H1 (cell line): Measurements from ENCODE around the gene PLEKHA1. TPM values are rescaled to one million over a fixed set of nuclear protein-coding genes. Genes with fewer than 3 reads are reported as not detected.

ENCODE experiments used
- CTCF ChIA-PET: fragments of 300-600 bp; sonication (Branson Sonifier 250); formaldehyde crosslinking; loops from one replicate; lab custom pipeline; 2021; ENCODE audit not compliant: partially characterized antibody; lab: Charles Lee
- POLR2A ChIA-PET: fragments of 300-600 bp; sonication (Branson Sonifier 250); formaldehyde crosslinking; loops from one replicate; lab custom pipeline; 2021; ENCODE audit warnings: inconsistent platforms; ENCODE audit not compliant: partially characterized antibody; lab: Charles Lee
- DNase-seq, 2 experiments: peaks; one replicate each; pipeline versions ENCODE4 v3.0.0 to v3.0.0-alpha.2; 2010 to 2022; ENCODE audit warnings: low spot score in 2 of 2, low read depth in 1 of 2, mixed read lengths in 1 of 2
- FAIRE-seq: peaks from 2 replicates; lab custom pipeline; 2011; peaks lifted over from hg19 to GRCh38; lab: Jason Lieb, UNC
- H2AFZ ChIP-seq: 2 replicates; pipeline ENCODE4 v1.8.1; 2012; ENCODE audit warnings: low read length, inconsistent platforms
- H2AK5ac ChIP-seq: 2 replicates; pipeline ENCODE4 v1.6.1; 2013; ENCODE audit warnings: low read depth, low read length
- H2BK120ac ChIP-seq: replicated peaks from 2 replicates; pipeline ENCODE3; 2013; ENCODE audit warnings: low read depth, low read length, inconsistent platforms
- H2BK12ac ChIP-seq: 2 replicates; pipeline ENCODE4 v1.6.1; 2013; ENCODE audit warnings: low read depth, low read length
- H2BK15ac ChIP-seq: 2 replicates; pipeline ENCODE4 v1.6.1; 2013; ENCODE audit warnings: low read length
- H2BK20ac ChIP-seq: 2 replicates; pipeline ENCODE4 v1.6.1; 2013; ENCODE audit warnings: low read length
- H2BK5ac ChIP-seq: 2 replicates; pipeline ENCODE4 v1.6.1; 2013; ENCODE audit warnings: low read depth, low read length
- H3K14ac ChIP-seq: 2 replicates; pipeline ENCODE4 v1.6.1; 2013; ENCODE audit warnings: inconsistent platforms; ENCODE audit not compliant: insufficient read length
- H3K18ac ChIP-seq: 2 replicates; pipeline ENCODE4 v1.6.1; 2013; ENCODE audit warnings: low read length; ENCODE audit errors: extremely low read depth
- H3K23ac ChIP-seq: 2 replicates; pipeline ENCODE4 v1.6.1; 2013; ENCODE audit warnings: inconsistent platforms; ENCODE audit not compliant: insufficient read length
- H3K23me2 ChIP-seq: 2 replicates; pipeline ENCODE4 v1.6.1; 2013; ENCODE audit warnings: low read depth, low read length
- H3K27ac ChIP-seq: 2 replicates; pipeline ENCODE4 v1.6.1; 2011; ENCODE audit warnings: low read depth, low read length, inconsistent platforms
- H3K27me3 ChIP-seq, 4 experiments: replicated peaks in 1 of 4; 1 replicate in 1 of 4; 2 replicates in 3 of 4; pipeline versions ENCODE4 v1.6.1 to v1.8.1; 2011 to 2013; ENCODE audit warnings: low read length in 3 of 4, mild to moderate bottlenecking in 3 of 4, inconsistent platforms in 2 of 4, mixed read lengths in 2 of 4, moderate library complexity in 1 of 4; ENCODE audit not compliant: control insufficient read depth in 3 of 4, insufficient read depth in 3 of 4; ENCODE audit errors: extremely low read depth in 1 of 4
- H3K36me3 ChIP-seq, 4 experiments: 2 replicates each; pipeline versions ENCODE4 v1.6.1 to v1.8.1; 2011 to 2013; ENCODE audit warnings: mild to moderate bottlenecking in 4 of 4, low read length in 3 of 4, moderate library complexity in 2 of 4, control low read depth in 1 of 4, inconsistent platforms in 1 of 4; ENCODE audit not compliant: insufficient read depth in 4 of 4, control insufficient read depth in 2 of 4
- H3K4ac ChIP-seq: replicated peaks from 2 replicates; pipeline ENCODE3; 2013; ENCODE audit warnings: low read length, low read depth, mixed read lengths, inconsistent platforms; ENCODE audit not compliant: insufficient read length
- H3K4me1 ChIP-seq, 4 experiments: replicated peaks in 1 of 4; 1 replicate in 1 of 4; 2 replicates in 3 of 4; pipeline versions ENCODE4 v1.6.1 to v1.8.1; 2011 to 2013; ENCODE audit warnings: low read length in 3 of 4, inconsistent platforms in 2 of 4, mixed read lengths in 1 of 4; ENCODE audit not compliant: insufficient read depth in 4 of 4, control insufficient read depth in 3 of 4
- H3K4me2 ChIP-seq, 2 experiments: 2 replicates each; pipeline versions ENCODE4 v1.6.1 to v1.8.1; 2011 to 2013; ENCODE audit warnings: low read depth in 2 of 2, low read length in 2 of 2, control low read depth in 1 of 2, inconsistent platforms in 1 of 2, mild to moderate bottlenecking in 1 of 2; ENCODE audit not compliant: insufficient read depth in 1 of 2
- H3K4me3 ChIP-seq, 4 experiments: fragments of 200-600, 300-600 bp in 1 of 4; sonication (generic), shearing (Covaris generic), sonication (Bioruptor Twin) in 1 of 4; 2 replicates each; pipeline versions ENCODE4 v1.5.1 to v1.8.1; 2011 to 2016; ENCODE audit warnings: low read length in 4 of 4, low read depth in 3 of 4, control low read depth in 2 of 4, inconsistent platforms in 2 of 4, mild to moderate bottlenecking in 2 of 4, mixed read lengths in 1 of 4, moderate library complexity in 1 of 4; ENCODE audit not compliant: insufficient read depth in 2 of 4; ENCODE audit errors: extremely low read depth in 1 of 4
- H3K56ac ChIP-seq: replicated peaks from 2 replicates; pipeline ENCODE3; 2013; ENCODE audit warnings: low read depth, mild to moderate bottlenecking, mixed read lengths, low read length, inconsistent platforms; ENCODE audit not compliant: insufficient read length
- H3K79me1 ChIP-seq: 2 replicates; pipeline ENCODE4 v1.6.1; 2013; ENCODE audit warnings: low read depth, low read length, control low read depth
- H3K79me2 ChIP-seq, 2 experiments: 2 replicates each; pipeline versions ENCODE4 v1.6.1 to v1.8.1; 2012 to 2013; ENCODE audit warnings: low read length in 2 of 2, mild to moderate bottlenecking in 2 of 2, inconsistent platforms in 1 of 2; ENCODE audit not compliant: insufficient read depth in 2 of 2, control insufficient read depth in 1 of 2
- H3K9ac ChIP-seq, 4 experiments: replicated peaks in 1 of 4; 1 replicate in 1 of 4; 2 replicates in 3 of 4; pipeline versions ENCODE4 v1.6.1 to v1.8.1; 2011 to 2013; ENCODE audit warnings: low read depth in 3 of 4, low read length in 3 of 4, control low read depth in 2 of 4, mild to moderate bottlenecking in 2 of 4, moderate library complexity in 2 of 4, inconsistent platforms in 1 of 4; ENCODE audit errors: extremely low read depth in 1 of 4
- H3K9me3 ChIP-seq, 2 experiments: 2 replicates each; pipeline versions ENCODE4 v1.6.1 to v1.8.1; 2012 to 2013; ENCODE audit warnings: mild to moderate bottlenecking in 2 of 2, moderate library complexity in 2 of 2, control low read depth in 1 of 2, inconsistent platforms in 1 of 2, low read depth in 1 of 2, low read length in 1 of 2, mixed read lengths in 1 of 2; ENCODE audit not compliant: insufficient read depth in 2 of 2
- H4K20me1 ChIP-seq, 2 experiments: replicated peaks in 1 of 2; 2 replicates each; pipeline versions ENCODE3 to v1.8.1; 2011 to 2013; ENCODE audit warnings: inconsistent platforms in 2 of 2, low read length in 2 of 2, mild to moderate bottlenecking in 1 of 2; ENCODE audit not compliant: insufficient read depth in 2 of 2, control insufficient read depth in 1 of 2
- H4K5ac ChIP-seq: 2 replicates; pipeline ENCODE4 v1.6.1; 2013; ENCODE audit warnings: low read length, low read depth, mixed read lengths, inconsistent platforms; ENCODE audit not compliant: insufficient read length
- H4K8ac ChIP-seq: 2 replicates; pipeline ENCODE4 v1.8.0; 2013; ENCODE audit warnings: mild to moderate bottlenecking, moderate library complexity, low read length, inconsistent platforms; ENCODE audit not compliant: insufficient read depth; ENCODE audit errors: extremely low read depth
- H4K91ac ChIP-seq: replicated peaks from 2 replicates; pipeline ENCODE3; 2013; ENCODE audit warnings: low read length, mixed read lengths, inconsistent platforms; ENCODE audit not compliant: insufficient read length
- CTBP2 ChIP-seq: IDR thresholded peaks from 2 replicates; pipeline ENCODE4 v1.7.0; 2011; ENCODE audit warnings: borderline replicate concordance, mild to moderate bottlenecking, moderate library complexity, mixed read lengths, low read length; ENCODE audit not compliant: insufficient read depth, insufficient read length
- EZH2 ChIP-seq: fragments of 200-600 bp; sonication (generic); IDR thresholded peaks from 2 replicates; pipeline ENCODE4 v1.7.1; 2012; ENCODE audit warnings: low read depth, mild to moderate bottlenecking, moderate library complexity, low read length, inconsistent platforms; ENCODE audit not compliant: severe bottlenecking
- POU5F1 ChIP-seq: IDR thresholded peaks from 2 replicates; pipeline ENCODE4 v1.6.1; 2011; ENCODE audit warnings: low read depth, mild to moderate bottlenecking, low read length, moderate library complexity
- RBBP5 ChIP-seq: IDR thresholded peaks from 2 replicates; pipeline ENCODE4 v1.7.1; 2012; ENCODE audit warnings: low read depth, mild to moderate bottlenecking, inconsistent platforms, low read length, moderate library complexity, borderline replicate concordance
- SP2 ChIP-seq: IDR thresholded peaks from 2 replicates; pipeline ENCODE4 v1.6.1; 2012; ENCODE audit warnings: mild to moderate bottlenecking, low read length, inconsistent platforms
- TCF12 ChIP-seq: IDR thresholded peaks from 2 replicates; pipeline ENCODE4 v1.6.1; 2011; ENCODE audit warnings: low read depth, mild to moderate bottlenecking, low read length
- ZNF274 ChIP-seq: IDR thresholded peaks from 2 replicates; pipeline ENCODE4 v1.7.0; 2012; ENCODE audit warnings: low read length, borderline replicate concordance; ENCODE audit errors: extremely low read depth
- WGBS, 2 experiments: shearing (Covaris generic) in 1 of 2; methylation state at CpG; one replicate each; pipeline versions ENCODE4 v1.1.6 to v1.1.7; 2013 to 2015; ENCODE audit warnings: low lambda C conversion rate in 2 of 2, mixed read lengths in 2 of 2, inconsistent platforms in 1 of 2, low coverage in 1 of 2, missing lambda C conversion rate in 1 of 2; ENCODE audit not compliant: insufficient replicate concordance in 2 of 2, insufficient coverage in 1 of 2, insufficient read length in 1 of 2; ENCODE audit errors: extremely low coverage in 1 of 2, missing lambda C conversion rate in 1 of 2; 5-methylcytosine and 5-hydroxymethylcytosine counted together
- polyA plus RNA-seq, 7 experiments: library from polyadenylated mRNA; depleted of rRNA in 3 of 7; stranded (reverse) in 5 of 7; unstranded in 2 of 7; fragments of >200 nt in 5 of 7; fragments of 200-250 nt in 2 of 7; gene quantifications; 1 replicate in 5 of 7; 2 replicates in 1 of 7; 4 replicates in 1 of 7; pipeline versions ENCODE4 v1.2.1 to v1.2.3, GENCODE V29; 2011 to 2013; ENCODE audit warnings: missing spikeins in 2 of 7, mixed read lengths in 2 of 7
- total RNA-seq: library from RNA; stranded (reverse); fragmentation: NEBNext Ultra II Directional; extraction: Animal tissue kit (Norgen Biotek cat#: 25700); gene quantifications from 2 replicates; pipeline ENCODE4 v1.2.1, GENCODE V29; 2021

PLEKHA1 gene
- total and polyA plus RNA-seq, 2 of the 8 experiments (the other 6 are each of a cell fraction or from before 2014, with no cell fraction given) = 15.6 to 39.7 TPM

DNA sequence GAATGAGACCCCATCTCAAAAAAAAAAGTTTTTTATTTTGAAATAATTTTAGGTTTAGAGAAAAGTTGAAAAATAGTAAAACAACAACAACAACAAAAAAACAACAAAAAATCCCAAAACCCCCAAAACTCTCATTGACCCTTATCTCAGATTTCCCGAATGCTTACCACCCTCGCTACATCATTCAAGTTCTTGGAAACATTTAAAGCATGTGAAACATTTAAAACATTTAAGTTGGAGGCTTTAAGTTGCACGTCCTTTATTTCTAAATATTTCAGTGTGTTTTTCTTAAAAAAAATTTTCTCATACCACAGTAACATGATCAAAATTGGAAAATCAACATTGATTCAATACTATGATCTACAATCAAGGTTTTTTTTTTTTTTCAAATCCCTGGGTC, 79.6 kb downstream of the PLEKHA1 start:
- no peak overlapping the region for H3K56ac ChIP-seq
- H3K9me3 ChIP-seq = 0 out of 4 replicates have a peak, but pooled peaks cover 0 to 2% of the 10 kb centered on the region in 2 experiments
- no peak overlapping the region for H2AFZ ChIP-seq
- H2BK5ac ChIP-seq = no peak overlapping the region
- no peaks in the 10 kb centered on the region for H3K79me1 ChIP-seq
- no peaks in the 10 kb centered on the region for H3K23me2 ChIP-seq
- no peak overlapping the region for H3K9ac ChIP-seq
- no peak overlapping the region for H3K4ac ChIP-seq
- no peak overlapping the region for H3K18ac ChIP-seq
- H2AK5ac ChIP-seq = no peak overlapping the region
- WGBS, 2 experiments = 95% methylated on average over 3 of the region's 3 CpGs; no CpG with 5 or more reads in 1 of the 2 experiments
- H3K14ac ChIP-seq = no peak overlapping the region
- no peaks in the 10 kb centered on the region for H3K79me2 ChIP-seq
- ChIA-PET CTCF (interaction anchor here (1.0 to 1.7 kb wide), 4 partner anchors 20 to 195 kb away, joined by 3 to 4 read pairs (median 4); no protein-coding TSS in a partner anchor), POLR2A (no interaction called here)
- H2BK120ac ChIP-seq = no peak overlapping the region
- FAIRE-seq (no peak), DNase-seq (no peak)
- no peaks in the 10 kb centered on the region for H4K20me1 ChIP-seq
- TF ChIP-seq SP2 (no peak), ZNF274 (no peak), CTBP2 (no peak), EZH2 (no peak), POU5F1 (no peak), TCF12 (no peak), RBBP5 (no peak)
- H3K4me2 ChIP-seq = no peak overlapping the region
- H2BK15ac ChIP-seq = no peak overlapping the region
- no peak overlapping the region for H2BK20ac ChIP-seq
- no peak overlapping the region for H3K4me3 ChIP-seq
- no peak overlapping the region for H4K8ac ChIP-seq
- peaks cover 0 to 2% (median 0%) of the 10 kb centered on the region in 4 experiments; a peak in 1 of 7 replicates for H3K4me1 ChIP-seq
- no peak overlapping the region for H4K5ac ChIP-seq
- peaks cover 0 to 4% (median 1%) of the 10 kb centered on the region in 4 experiments; a peak in 4 of 7 replicates for H3K27me3 ChIP-seq
- H2BK12ac ChIP-seq = no peak overlapping the region
- H3K27ac ChIP-seq = no peak overlapping the region
- no peak overlapping the region for H3K23ac ChIP-seq
- no peak overlapping the region for H4K91ac ChIP-seq
- H3K36me3 ChIP-seq = no peaks in the 10 kb centered on the region
